Endodermal cell (in vitro differentiated cells): ENCODE measurements around the gene MLLT1. TPM values are rescaled to one million over a fixed set of nuclear protein-coding genes. Genes with fewer than 3 reads are reported as not detected.

Experiments
- DNase-seq: peaks from one replicate; pipeline ENCODE4 v3.0.0-alpha.2; 2017
- H3K27ac ChIP-seq: 2 replicates; pipeline ENCODE4 v1.5.1; 2013; ENCODE audit warnings: mild to moderate bottlenecking, low read depth, low read length, moderate library complexity
- H3K27me3 ChIP-seq: 2 replicates; pipeline ENCODE4 v1.6.1; 2013; ENCODE audit warnings: mild to moderate bottlenecking, low read length, moderate library complexity; ENCODE audit not compliant: insufficient read depth, control insufficient read depth, poor library complexity, severe bottlenecking
- H3K36me3 ChIP-seq: 2 replicates; pipeline ENCODE4 v1.7.0; 2013; ENCODE audit warnings: mild to moderate bottlenecking, low read length, moderate library complexity; ENCODE audit not compliant: control insufficient read depth, insufficient read depth
- H3K4me1 ChIP-seq: one replicate; pipeline ENCODE4 v1.7.0; 2013; ENCODE audit warnings: low read length; ENCODE audit not compliant: control insufficient read depth, insufficient read depth
- H3K4me3 ChIP-seq: 2 replicates; pipeline ENCODE4 v1.5.1; 2013; ENCODE audit warnings: mild to moderate bottlenecking, low read length, moderate library complexity
- H3K9ac ChIP-seq: 2 replicates; pipeline ENCODE4 v1.6.1; 2013; ENCODE audit warnings: mild to moderate bottlenecking, low read length, moderate library complexity; ENCODE audit not compliant: poor library complexity, severe bottlenecking; ENCODE audit errors: extremely low read depth
- H3K9me3 ChIP-seq: 2 replicates; pipeline ENCODE4 v1.6.1; 2013; ENCODE audit warnings: mild to moderate bottlenecking, low read length, moderate library complexity; ENCODE audit not compliant: control insufficient read depth
- H3K27ac Mint-ChIP-seq: 2 replicates; pipeline ENCODE4 v1.8.0; 2020; ENCODE audit warnings: mixed read lengths
- H3K27me3 Mint-ChIP-seq: 2 replicates; pipeline ENCODE4 v1.8.0; 2021; ENCODE audit warnings: mild to moderate bottlenecking, mixed read lengths; ENCODE audit not compliant: insufficient read depth
- H3K36me3 Mint-ChIP-seq: 2 replicates; pipeline ENCODE4 v1.8.0; 2020; ENCODE audit warnings: low read depth, mixed read lengths
- H3K4me1 Mint-ChIP-seq: 2 replicates; pipeline ENCODE4 v1.8.0; 2020; ENCODE audit warnings: mixed read lengths
- H3K4me3 Mint-ChIP-seq: 2 replicates; pipeline ENCODE4 v1.8.0; 2020; ENCODE audit warnings: mild to moderate bottlenecking, moderate library complexity, mixed read lengths
- H3K9me3 Mint-ChIP-seq: 2 replicates; pipeline ENCODE4 v1.8.0; 2020; ENCODE audit warnings: mild to moderate bottlenecking, mixed read lengths
- WGBS, 2 experiments: methylation state at CpG; one replicate each; pipeline versions ENCODE4 v1.1.5 to v1.1.7; 2013; ENCODE audit warnings: missing lambda C conversion rate in 2 of 2, mixed read lengths in 1 of 2; ENCODE audit not compliant: insufficient coverage in 1 of 2, insufficient read length in 1 of 2; 5-methylcytosine and 5-hydroxymethylcytosine counted together
- total RNA-seq, 2 donors: library from RNA; stranded (reverse); fragmentation: NEBNext Ultra II Directional in 1 of 2; extraction: Animal tissue kit (Norgen Biotek cat#: 25700) in 1 of 2; gene quantifications; 2 replicates in 1 of 2; 3 replicates in 1 of 2; pipeline ENCODE4 v1.2.1, GENCODE V29; 2021
- TF ChIP-seq, protein P1 (sequence below): fragments of 200-600 bp; sonication (generic); conservative IDR thresholded peaks from 2 replicates; pipeline ENCODE4 v1.5.0; 2021; ENCODE audit warnings: antibody characterized with exemption, mild to moderate bottlenecking

Gene MLLT1
- total RNA-seq, 2 donors from 2014 or later: 50.1 to 51.8 TPM

DNA sequence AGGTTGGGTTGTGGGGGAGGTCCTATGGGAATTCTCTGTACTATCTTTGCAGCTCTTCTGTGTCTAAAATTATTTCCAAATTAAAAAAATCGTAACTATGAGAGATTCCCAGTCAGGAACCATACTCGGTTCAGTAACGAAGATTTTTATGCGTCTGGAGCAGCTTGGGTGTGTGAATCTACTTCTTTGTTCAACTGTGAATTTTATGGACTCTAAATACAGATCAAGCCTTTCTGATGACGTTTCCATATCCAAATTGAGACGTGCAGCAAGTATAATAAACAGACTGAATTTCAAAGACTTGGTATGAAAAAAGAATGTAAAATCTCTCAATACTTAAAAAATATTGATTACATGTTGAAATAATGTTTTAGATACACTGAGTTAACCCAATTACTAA is 30.9 kb downstream of the MLLT1 start:
- peaks cover 6% of the 10 kb centered on the region for H3K4me1 Mint-ChIP-seq
- peaks cover 66% of the 10 kb centered on the region for H3K36me3 Mint-ChIP-seq
- TF ChIP-seq, protein P1, sequence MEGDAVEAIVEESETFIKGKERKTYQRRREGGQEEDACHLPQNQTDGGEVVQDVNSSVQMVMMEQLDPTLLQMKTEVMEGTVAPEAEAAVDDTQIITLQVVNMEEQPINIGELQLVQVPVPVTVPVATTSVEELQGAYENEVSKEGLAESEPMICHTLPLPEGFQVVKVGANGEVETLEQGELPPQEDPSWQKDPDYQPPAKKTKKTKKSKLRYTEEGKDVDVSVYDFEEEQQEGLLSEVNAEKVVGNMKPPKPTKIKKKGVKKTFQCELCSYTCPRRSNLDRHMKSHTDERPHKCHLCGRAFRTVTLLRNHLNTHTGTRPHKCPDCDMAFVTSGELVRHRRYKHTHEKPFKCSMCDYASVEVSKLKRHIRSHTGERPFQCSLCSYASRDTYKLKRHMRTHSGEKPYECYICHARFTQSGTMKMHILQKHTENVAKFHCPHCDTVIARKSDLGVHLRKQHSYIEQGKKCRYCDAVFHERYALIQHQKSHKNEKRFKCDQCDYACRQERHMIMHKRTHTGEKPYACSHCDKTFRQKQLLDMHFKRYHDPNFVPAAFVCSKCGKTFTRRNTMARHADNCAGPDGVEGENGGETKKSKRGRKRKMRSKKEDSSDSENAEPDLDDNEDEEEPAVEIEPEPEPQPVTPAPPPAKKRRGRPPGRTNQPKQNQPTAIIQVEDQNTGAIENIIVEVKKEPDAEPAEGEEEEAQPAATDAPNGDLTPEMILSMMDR: no peak
- no peak overlapping the region for H3K4me3 ChIP-seq
- no peaks in the 10 kb centered on the region for H3K27me3 Mint-ChIP-seq
- H3K9ac ChIP-seq: no peak overlapping the region
- no peak overlapping the region for H3K4me3 Mint-ChIP-seq
- H3K27ac Mint-ChIP-seq: no peak overlapping the region
- 94 to 98% methylated on average over 4 to 5 of the region's 6 CpGs for WGBS, 2 experiments
- no peaks in the 10 kb centered on the region for H3K27me3 ChIP-seq
- peaks cover 29% of the 10 kb centered on the region for H3K9me3 ChIP-seq
- no peaks in the 10 kb centered on the region for H3K4me1 ChIP-seq
- no peak overlapping the region for H3K27ac ChIP-seq
- no peak for DNase-seq
- H3K9me3 Mint-ChIP-seq: peaks cover 28% of the 10 kb centered on the region
- H3K36me3 ChIP-seq: peaks cover 49% of the 10 kb centered on the region

DNA sequence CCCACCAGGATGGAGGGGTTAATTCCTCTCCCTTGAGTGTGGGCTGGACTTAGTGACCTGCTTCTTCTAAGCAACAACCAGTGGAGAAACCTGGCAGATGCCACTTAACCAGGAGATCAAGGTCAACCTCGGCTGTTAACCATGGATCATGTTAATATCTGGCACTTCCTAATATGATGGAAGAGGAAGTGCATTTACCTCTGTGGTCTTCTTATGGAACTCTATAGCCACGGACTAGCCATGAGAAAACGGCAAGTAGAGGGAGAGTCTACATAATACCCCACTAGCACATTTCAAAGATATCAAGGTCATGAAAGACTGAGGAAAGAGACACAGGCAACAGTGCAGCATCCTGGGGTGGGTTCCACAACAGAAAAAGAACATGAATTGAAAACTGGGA is 31.4 kb downstream of the MLLT1 start:
- Mint-ChIP-seq H3K27ac (no peak overlapping the region), H3K27me3 (no peaks in the 10 kb centered on the region), H3K36me3 (peaks cover 62% of the 10 kb centered on the region), H3K4me3 (no peak overlapping the region), H3K4me1 (peaks cover 6% of the 10 kb centered on the region), H3K9me3 (peaks cover 28% of the 10 kb centered on the region)
- Histone ChIP-seq H3K9ac (no peak overlapping the region), H3K36me3 (peaks cover 48% of the 10 kb centered on the region), H3K4me1 (no peaks in the 10 kb centered on the region), H3K27me3 (no peaks in the 10 kb centered on the region), H3K4me3 (no peak overlapping the region), H3K9me3 (peaks cover 29% of the 10 kb centered on the region), H3K27ac (no peak overlapping the region)
- 100% methylated on average over 3 of the region's 3 CpGs; no CpG with 5 or more reads in 1 of the 2 experiments for WGBS, 2 experiments
- no peak for DNase-seq
- TF ChIP-seq, protein P1: no peak

DNA sequence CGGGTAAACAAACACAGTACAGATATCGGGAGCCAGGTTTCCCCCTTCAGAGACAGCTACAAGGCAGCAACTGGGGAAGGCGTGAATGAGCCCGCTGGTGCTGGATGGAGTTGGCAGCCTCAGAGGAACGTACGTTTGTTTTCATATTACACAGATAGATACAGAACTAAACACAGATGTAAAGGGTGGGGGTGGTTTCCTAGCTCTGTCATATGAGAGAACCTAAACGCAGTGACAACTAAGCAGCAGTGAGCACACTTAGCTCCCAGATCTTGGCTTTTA is 32.8 kb downstream of the MLLT1 start:
- no peak overlapping the region for H3K4me3 Mint-ChIP-seq
- TF ChIP-seq, protein P1: no peak

More for the DNA sequence above, 32.8 kb downstream of the MLLT1 start:
- Histone ChIP-seq H3K9me3 (peaks cover 29% of the 10 kb centered on the region), H3K36me3 (peaks cover 44% of the 10 kb centered on the region), H3K27me3 (no peaks in the 10 kb centered on the region), H3K9ac (no peak overlapping the region), H3K4me3 (no peak overlapping the region), H3K4me1 (no peaks in the 10 kb centered on the region), H3K27ac (no peak overlapping the region)
- peaks cover 6% of the 10 kb centered on the region for H3K4me1 Mint-ChIP-seq
- DNase-seq: no peak
- no peak overlapping the region for H3K27ac Mint-ChIP-seq
- peaks cover 60% of the 10 kb centered on the region for H3K36me3 Mint-ChIP-seq
- peaks cover 28% of the 10 kb centered on the region for H3K9me3 Mint-ChIP-seq
- no peaks in the 10 kb centered on the region for H3K27me3 Mint-ChIP-seq
- 97 to 100% methylated on average over 1 to 7 of the region's 7 CpGs for WGBS, 2 experiments
